HepG2 (cell line): ENCODE measurements around the gene FAM171A2. TPM values are rescaled to one million over a fixed set of nuclear protein-coding genes. Genes with fewer than 3 reads are reported as not detected.

ENCODE experiments used
- ATF3 ChIP-seq: sonication (generic); formaldehyde crosslinking; IDR thresholded peaks from 2 replicates; pipeline ENCODE4 v1.4.0; 2020; ENCODE audit warnings: missing genetic modification reagents
- ATF5 ChIP-seq: sonication (generic); formaldehyde crosslinking; IDR thresholded peaks from 2 replicates; pipeline ENCODE4 v1.4.0; 2020; ENCODE audit warnings: mild to moderate bottlenecking, low read depth, missing genetic modification reagents
- ATRX ChIP-seq: sonication (generic); formaldehyde crosslinking; IDR thresholded peaks from 2 replicates; pipeline ENCODE4 v1.4.0; 2020; ENCODE audit warnings: missing genetic modification reagents, borderline replicate concordance
- ELK4 ChIP-seq: sonication (generic); formaldehyde crosslinking; IDR thresholded peaks from 2 replicates; pipeline ENCODE4 v1.9.0; 2021; ENCODE audit warnings: missing genetic modification reagents, borderline replicate concordance
- ETV6 ChIP-seq: sonication (generic); formaldehyde crosslinking; conservative IDR thresholded peaks from 2 replicates; pipeline ENCODE4 v1.4.0; 2020; ENCODE audit warnings: missing genetic modification reagents
- FOXK2 ChIP-seq: fragments of 450-650 bp; IDR thresholded peaks from 2 replicates; pipeline ENCODE4 v1.6.1; 2016
- IKZF5 ChIP-seq: IDR thresholded peaks from 2 replicates; pipeline ENCODE4 v1.6.1; 2018; ENCODE audit warnings: missing genetic modification reagents, mild to moderate bottlenecking, missing compliant biosample characterization
- KAT2B ChIP-seq: fragments of 150-350 bp; IDR thresholded peaks from 2 replicates; pipeline ENCODE4 v1.6.1; 2014; ENCODE audit warnings: low read depth, low read length, borderline replicate concordance
- MAZ ChIP-seq, 2 experiments: sonication (generic) in 1 of 2; formaldehyde crosslinking in 1 of 2; IDR thresholded peaks; 2 replicates each; pipeline versions ENCODE4 v1.5.0 to v1.6.1; 2012 to 2020; ENCODE audit warnings: low read depth in 2 of 2, mild to moderate bottlenecking in 2 of 2, borderline replicate concordance in 1 of 2, improper control_type of control experiment in 1 of 2, low read length in 1 of 2, missing genetic modification reagents in 1 of 2, moderate library complexity in 1 of 2
- PCBP1 ChIP-seq: fragments of 200-400 bp; formaldehyde crosslinking; IDR thresholded peaks from 2 replicates; pipeline ENCODE4 v1.6.1; 2017; ENCODE audit warnings: mild to moderate bottlenecking, low read depth, low read length, borderline replicate concordance
- PHF5A ChIP-seq: IDR thresholded peaks from one replicate; pipeline ENCODE4 v1.6.1; 2018; ENCODE audit warnings: low read depth, missing genetic modification reagents; ENCODE audit not compliant: unreplicated experiment
- PHF8 ChIP-seq: sonication (generic); formaldehyde crosslinking; IDR thresholded peaks from 2 replicates; pipeline ENCODE4 v1.5.0; 2020; ENCODE audit warnings: missing genetic modification reagents
- RARG ChIP-seq: sonication (generic); formaldehyde crosslinking; IDR thresholded peaks from 2 replicates; pipeline ENCODE4 v1.4.0; 2020; ENCODE audit warnings: low read depth, mild to moderate bottlenecking, missing genetic modification reagents
- SAP130 ChIP-seq: IDR thresholded peaks from 2 replicates; pipeline ENCODE4 v1.6.1; 2016; ENCODE audit warnings: low read depth
- SNRNP70 ChIP-seq: fragments of 200-400 bp; formaldehyde crosslinking; IDR thresholded peaks from 2 replicates; pipeline ENCODE4 v1.6.1; 2017; ENCODE audit warnings: mild to moderate bottlenecking, low read depth, low read length, moderate library complexity
- STAG1 ChIP-seq: sonication (generic); formaldehyde crosslinking; IDR thresholded peaks from 2 replicates; pipeline ENCODE4 v1.4.0; 2020; ENCODE audit warnings: missing genetic modification reagents
- TAF15 ChIP-seq: fragments of 200-400 bp; formaldehyde crosslinking; IDR thresholded peaks from one replicate; pipeline ENCODE4 v1.6.1; 2018; ENCODE audit warnings: mild to moderate bottlenecking, low read depth, low read length; ENCODE audit not compliant: poor library complexity, severe bottlenecking
- ZC3H13 ChIP-seq: sonication (generic); formaldehyde crosslinking; IDR thresholded peaks from 2 replicates; pipeline ENCODE4 v1.8.1; 2023; ENCODE audit warnings: mild to moderate bottlenecking, missing genetic modification reagents, moderate library complexity
- ZFP62 ChIP-seq: sonication (generic); formaldehyde crosslinking; IDR thresholded peaks from 2 replicates; pipeline ENCODE4 v1.4.0; 2020; ENCODE audit warnings: missing genetic modification reagents
- ZNF18 ChIP-seq: sonication (generic); formaldehyde crosslinking; IDR thresholded peaks from 2 replicates; pipeline ENCODE4 v1.8.0; 2022; ENCODE audit warnings: mild to moderate bottlenecking, missing genetic modification reagents; ENCODE audit not compliant: insufficient replicate concordance
- ZNF24 ChIP-seq: fragments of 450-650 bp; IDR thresholded peaks from 2 replicates; pipeline ENCODE4 v1.6.1; 2017; ENCODE audit warnings: antibody characterized with exemption, mild to moderate bottlenecking
- ZNF326 ChIP-seq: sonication (generic); formaldehyde crosslinking; IDR thresholded peaks from 2 replicates; pipeline ENCODE4 v1.4.0; 2020; ENCODE audit warnings: missing genetic modification reagents, borderline replicate concordance
- ZNF432 ChIP-seq: sonication (generic); formaldehyde crosslinking; IDR thresholded peaks from 2 replicates; pipeline ENCODE4 v1.5.0; 2020; ENCODE audit warnings: missing genetic modification reagents, mild to moderate bottlenecking, borderline replicate concordance
- ZNF674 ChIP-seq: sonication (generic); formaldehyde crosslinking; IDR thresholded peaks from 2 replicates; pipeline ENCODE4 v1.5.0; 2020; ENCODE audit warnings: low read depth, mild to moderate bottlenecking, missing genetic modification reagents
- ZNF792 ChIP-seq: IDR thresholded peaks from 2 replicates; pipeline ENCODE4 v1.6.1; 2016
- polyA plus RNA-seq, 8 experiments: library from polyadenylated mRNA; depleted of rRNA in 3 of 8; stranded (reverse) in 7 of 8; unstranded in 1 of 8; fragments of >200 nt; fragmentation: Illumina TruSeq in 4 of 8; extraction: Trizol in 4 of 8; gene quantifications; 2 replicates each; pipeline versions ENCODE4 v1.2.1 to v1.2.3, GENCODE V29; 2011 to 2016; ENCODE audit warnings: low read depth in 4 of 8, missing spikeins in 1 of 8, mixed read lengths in 1 of 8; ENCODE audit not compliant: insufficient read depth in 1 of 8
- total RNA-seq, 5 experiments: library from RNA; depleted of rRNA; stranded (reverse); fragments of >200 nt; fragmentation: Illumina TruSeq; extraction: Trizol; gene quantifications; 2 replicates each; pipeline ENCODE4 v1.2.3, GENCODE V29; 2016; ENCODE audit warnings: low read depth in 1 of 5

Gene FAM171A2
- total and polyA plus RNA-seq, 2 of the 13 experiments (the other 11 are each of a cell fraction or from before 2014, with no cell fraction given), result 1.8 to 3.6 TPM

GRCh38 chr17:44354582-44355561 is 8.8 kb downstream of the FAM171A2 start (continued):
- TF ChIP-seq ATF3 (CRISPR knock-in tag) (no peak), ZNF432 (no peak), RARG (CRISPR knock-in tag) (no peak), SAP130 (peak; percentile 41), ATRX (CRISPR knock-in tag) (no peak), PCBP1 (no peak), ATF5 (CRISPR knock-in tag) (no peak), ZC3H13 (no peak), FOXK2 (no peak), SNRNP70 (no peak), ELK4 (CRISPR knock-in tag) (no peak), ZNF674 (CRISPR knock-in tag) (peak; percentile 63; the same call in 1 of the 2 replicates), ZNF326 (CRISPR knock-in tag) (no peak), ZNF792 (CRISPR knock-in tag) (peak; percentile 43; the same call in 1 of the 2 replicates), ETV6 (CRISPR knock-in tag) (no peak), IKZF5 (no peak), ZNF18 (CRISPR knock-in tag) (no peak), PHF5A (CRISPR knock-in tag) (no peak), PHF8 (CRISPR knock-in tag) (0 out of 2 replicates have a peak, but pooled peaks have one; percentile 38), ZFP62 (CRISPR knock-in tag) (no peak), TAF15 (no peak), ZNF24 (no peak), KAT2B (no peak), MAZ (IDR thresholded peaks at IDR 0.05; ENCODE audit: borderline replicate concordance, low read depth, low read length) (0 out of 2 replicates have a peak, but pooled peaks have one; percentile 24), MAZ (CRISPR knock-in tag; IDR thresholded peaks at IDR 0.05; ENCODE audit: low read depth) (peak; percentile 81), STAG1 (peak; percentile 70)
